ENCODE data around the gene PNPLA7.
"Not testable (repeated sequence)": the region's sequence is repeated elsewhere in the genome, so short reads cannot be mapped to it uniquely, and the experiment has no call there.

PNPLA7 gene

GRCh38 chr9:137536594-137537131 is 13.5 kb downstream of the PNPLA7 start:
- DNase-seq: not testable (repeated sequence)

- no peak for DNase-seq
Observed at GRCh38 chr9:137535120-137535428, 15.1 kb downstream of the PNPLA7 start.

DNA sequence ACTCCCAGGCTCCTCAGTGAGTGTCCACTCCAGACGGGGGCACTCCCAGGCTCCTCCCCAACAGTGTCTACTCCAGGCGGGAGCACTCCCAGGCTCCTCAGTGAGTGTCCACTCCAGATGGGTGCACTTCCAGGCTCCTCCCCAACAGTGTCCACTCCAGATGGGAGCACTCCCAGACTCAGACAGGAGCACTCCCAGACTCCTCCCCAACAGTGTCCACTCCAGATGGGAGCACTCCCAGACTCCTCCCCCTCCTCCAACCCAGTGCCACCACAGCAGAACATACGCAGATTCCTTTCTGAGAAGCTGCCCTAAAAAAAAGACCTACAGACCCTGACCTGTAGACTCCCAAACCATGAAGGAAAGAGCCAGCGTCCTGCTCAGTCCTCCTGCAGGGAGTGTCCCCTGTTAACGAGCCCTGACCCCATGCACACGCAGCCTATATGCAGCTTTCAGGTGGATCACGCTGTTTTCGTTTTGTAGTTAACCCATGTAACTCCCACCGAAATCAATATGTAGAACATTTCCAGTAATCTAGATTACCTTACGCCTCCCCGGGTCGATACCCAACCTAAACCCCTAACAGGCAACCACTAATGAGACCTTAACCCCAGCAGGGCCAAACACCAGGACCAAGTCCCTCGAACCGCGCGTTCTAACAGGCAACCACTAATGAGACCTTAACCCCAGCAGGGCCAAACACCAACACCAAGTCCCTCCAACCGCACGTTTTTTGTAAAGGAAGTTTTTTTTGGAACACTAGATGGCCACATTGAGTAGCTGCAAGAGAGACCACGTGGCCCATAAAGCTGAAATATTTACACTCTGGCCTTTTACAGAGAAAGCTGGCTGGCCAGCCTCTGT is 15.7 kb downstream of the PNPLA7 start:
- peak; percentile 54 for DNase-seq

GRCh38 chr9:137532891-137533468 is 17.2 kb downstream of the PNPLA7 start:
- DNase-seq: not testable (repeated sequence)

GRCh38 chr9:137531099-137531765 is 19.0 kb downstream of the PNPLA7 start:
- DNase-seq: no peak

DNA sequence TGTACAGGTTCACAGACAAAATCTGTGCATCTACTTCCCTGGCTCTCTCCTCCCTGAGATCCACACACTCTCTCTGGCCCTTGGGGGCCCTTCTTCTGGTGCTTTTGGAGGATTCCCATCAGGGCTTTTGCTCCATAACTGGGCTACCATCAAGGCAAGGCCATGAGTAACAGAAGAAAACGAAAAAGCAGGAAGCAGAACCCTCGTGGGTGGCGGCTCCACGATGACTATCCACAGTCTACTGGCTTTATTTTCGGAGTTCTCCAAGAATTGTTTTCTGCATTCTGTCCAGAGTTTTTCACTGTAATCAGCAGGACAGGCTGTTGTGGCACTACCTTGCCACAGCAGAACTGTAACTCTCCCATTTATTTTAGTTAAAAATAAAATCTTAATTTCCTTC is 19.9 kb downstream of the PNPLA7 start:
- DNase-seq: no peak

GRCh38 chr9:137524981-137525317 is 25.3 kb downstream of the PNPLA7 start:
- no peak for DNase-seq

DNA sequence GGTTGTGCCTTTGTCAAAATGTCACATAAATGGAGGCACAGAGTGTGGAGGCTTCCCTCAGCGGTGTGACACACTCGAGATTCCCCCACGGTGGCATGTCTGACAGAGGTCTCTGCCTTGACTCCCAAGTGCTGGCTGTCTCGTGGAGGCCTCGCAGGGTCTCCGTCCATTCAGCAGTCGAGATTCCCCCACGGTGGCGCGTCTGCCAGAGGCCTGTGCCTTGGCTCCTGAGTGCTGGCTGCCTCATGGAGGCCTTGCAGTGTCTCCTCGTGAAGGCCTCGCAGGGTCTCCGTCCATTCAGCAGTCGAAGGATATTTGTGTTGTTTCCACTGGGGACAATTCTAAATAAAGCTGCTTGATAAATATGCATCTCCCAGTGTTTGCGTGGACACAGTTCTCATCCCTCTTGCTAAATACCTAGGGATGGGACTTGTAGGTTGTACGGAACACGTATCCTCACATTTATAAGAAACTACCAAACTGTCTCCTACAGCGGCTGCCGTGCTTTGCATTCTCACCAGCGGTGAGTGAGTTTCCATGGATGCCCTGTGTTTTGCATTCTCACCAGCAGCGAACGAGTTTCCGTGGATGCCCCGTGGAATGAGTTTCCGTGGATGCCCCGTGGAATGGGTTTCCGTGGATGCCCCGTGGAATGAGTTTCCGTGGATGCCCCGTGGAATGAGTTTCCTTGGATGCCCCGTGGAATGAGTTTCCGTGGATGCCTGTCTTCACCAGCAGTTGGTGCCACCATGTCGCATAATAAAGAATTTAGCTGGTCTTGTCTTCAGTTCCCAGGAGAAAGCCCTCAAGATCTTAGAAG is 25.8 kb downstream of the PNPLA7 start:
- DNase-seq: no peak

GRCh38 chr9:137522746-137523455 is 27.3 kb downstream of the PNPLA7 start:
- no peak for DNase-seq

GRCh38 chr9:137521405-137521985 is 28.7 kb downstream of the PNPLA7 start:
- DNase-seq: no peak

DNA sequence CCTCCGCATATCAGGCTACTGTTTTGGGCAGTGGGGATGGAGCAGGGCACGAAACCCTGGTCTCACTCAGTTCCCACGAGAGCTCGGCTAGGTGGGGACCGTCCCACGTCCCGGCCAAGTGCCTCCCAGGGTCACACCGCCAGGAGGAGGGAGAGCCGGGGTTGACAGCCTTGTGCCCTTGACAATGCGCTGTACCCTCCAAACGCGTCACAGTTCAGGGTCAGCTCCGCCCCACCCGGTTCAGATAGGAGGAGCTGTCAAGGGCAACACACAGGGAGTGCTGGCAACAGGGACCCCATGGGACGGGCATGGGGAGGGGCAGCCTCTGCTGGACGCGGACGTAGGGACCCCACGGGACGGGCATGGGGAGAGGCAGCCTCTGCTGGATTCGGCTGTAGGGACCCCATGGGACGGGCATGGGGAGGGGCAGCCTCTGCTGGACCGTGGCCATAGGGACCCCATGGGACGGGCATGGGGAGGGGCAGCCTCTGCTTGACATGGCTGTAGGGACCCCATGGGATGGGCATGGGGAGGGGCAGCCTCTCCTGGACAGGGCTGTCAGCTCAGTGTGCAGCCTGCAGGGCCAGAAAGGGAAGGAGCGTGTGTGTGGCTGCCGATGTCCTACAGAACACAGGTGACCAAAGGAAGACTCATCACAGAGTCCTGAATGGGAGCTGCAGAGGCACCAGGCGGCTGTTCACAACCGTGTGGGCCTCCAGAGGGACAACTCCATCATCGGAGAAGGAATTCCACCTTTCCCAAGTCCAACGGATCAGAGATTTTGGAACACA is 29.4 kb downstream of the PNPLA7 start:
- no peak for DNase-seq

DNA sequence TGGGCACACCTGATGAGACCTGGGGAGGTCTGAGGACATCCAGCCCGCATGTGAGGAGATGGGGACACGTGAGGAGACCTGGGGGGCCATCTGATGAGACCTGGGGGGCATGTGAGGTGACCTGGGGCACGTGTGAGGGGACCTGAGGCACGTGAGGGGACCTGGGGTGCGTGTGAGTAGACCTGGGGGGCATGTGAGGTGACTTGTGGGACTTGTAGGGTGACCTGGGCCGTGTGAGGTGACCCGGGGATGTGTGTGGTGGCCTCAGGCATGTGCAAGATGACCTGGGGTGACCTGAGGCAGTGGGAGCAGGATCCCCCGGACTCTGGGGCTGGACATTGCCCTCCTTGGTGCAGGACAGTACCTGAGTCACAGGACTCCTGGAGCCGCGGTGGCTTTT is 30.6 kb downstream of the PNPLA7 start:
- DNase-seq: no peak

GRCh38 chr9:137518661-137519459 is 31.3 kb downstream of the PNPLA7 start:
- DNase-seq: not testable (repeated sequence)

GRCh38 chr9:137516144-137516917 is 33.9 kb downstream of the PNPLA7 start:
- no peak for DNase-seq

- no peak for DNase-seq
Observed at GRCh38 chr9:137515338-137515724, 34.9 kb downstream of the PNPLA7 start.

DNA sequence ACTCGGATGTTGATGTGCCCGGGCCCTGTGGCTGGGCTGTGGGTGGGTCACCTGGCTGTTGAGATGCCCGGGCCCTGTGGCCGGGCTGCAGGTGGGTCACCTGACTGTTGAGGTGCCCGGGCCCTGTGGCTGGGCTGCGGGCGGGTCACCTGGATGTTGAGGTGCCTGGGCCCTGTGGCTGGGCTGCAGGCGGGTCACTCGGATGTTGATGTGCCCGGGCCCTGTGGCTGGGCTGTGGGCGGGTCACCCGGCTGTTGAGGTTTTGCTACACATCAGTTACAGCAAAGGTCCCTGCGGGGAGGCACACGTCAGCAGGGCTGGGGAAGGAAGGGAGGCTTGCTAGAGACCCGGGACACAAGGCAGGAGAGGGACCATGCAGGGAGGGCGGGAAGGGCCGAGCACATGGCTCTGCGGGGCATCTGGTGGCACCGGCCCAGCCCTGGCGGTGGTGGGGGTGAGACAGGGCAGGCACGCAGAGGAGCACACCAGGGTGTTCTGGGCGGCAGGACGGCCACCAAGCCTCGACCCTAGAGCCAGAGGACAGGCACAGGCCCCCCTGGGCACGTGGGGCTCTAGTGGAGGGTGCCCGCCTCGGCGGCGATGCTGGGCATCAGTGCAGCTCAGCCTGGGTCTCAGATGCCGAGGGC is 35.4 kb downstream of the PNPLA7 start:
- no peak for DNase-seq

- DNase-seq: not testable (repeated sequence)
Observed at GRCh38 chr9:137513801-137514570, 36.2 kb downstream of the PNPLA7 start.

DNA sequence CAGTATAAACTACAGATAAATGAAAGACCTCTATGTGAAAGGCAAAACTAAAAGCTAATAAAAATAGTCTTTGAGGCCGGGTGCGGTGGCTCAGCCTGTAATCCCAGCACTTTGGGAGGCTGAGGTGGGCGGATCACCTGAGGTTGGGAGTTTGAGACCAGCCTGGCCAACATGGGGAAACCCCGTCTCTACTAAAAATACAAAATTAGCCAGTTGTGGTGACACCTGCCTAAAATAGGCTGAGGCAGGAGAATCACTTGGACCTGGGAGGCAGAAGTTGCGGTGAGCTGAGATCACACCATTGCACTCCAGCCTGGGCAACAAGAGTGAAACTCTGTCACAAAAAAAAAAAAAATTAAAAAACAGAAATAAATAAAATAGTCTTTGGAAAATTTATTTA is 37.1 kb downstream of the PNPLA7 start:
- DNase-seq: not testable (repeated sequence)

All from NCI-H2171 (cell line).